Measurements from ENCODE around the gene CEBPB.
A peak's percentile ranks its signal among the peaks of the same experiment; 100 is the strongest.
"Not testable (repeated sequence)": the region's sequence is repeated elsewhere in the genome, so short reads cannot be mapped to it uniquely, and the experiment has no call there.

CEBPB gene

GRCh38 chr20:50153500-50154377, 36.9 kb upstream of the CEBPB start, which contains the start of gene PEDS1:
PEDS1 (minus strand) TSS chr20:50153723; CDS start chr20:50153637, 86 bp downstream.
- H3K27ac ChIP-seq: peak within 1 kb of the TSS; percentile 80
- TF ChIP-seq CTCF (conservative IDR thresholded peaks at IDR 0.05) (no peak), ZFX (IDR thresholded peaks at IDR 0.05) (peak; percentile 84; the same call in 1 of the 2 replicates)

GRCh38 chr20:50161494-50161893, 29.1 kb upstream of the CEBPB start:
- H3K27ac ChIP-seq: not testable (repeated sequence)

DNA sequence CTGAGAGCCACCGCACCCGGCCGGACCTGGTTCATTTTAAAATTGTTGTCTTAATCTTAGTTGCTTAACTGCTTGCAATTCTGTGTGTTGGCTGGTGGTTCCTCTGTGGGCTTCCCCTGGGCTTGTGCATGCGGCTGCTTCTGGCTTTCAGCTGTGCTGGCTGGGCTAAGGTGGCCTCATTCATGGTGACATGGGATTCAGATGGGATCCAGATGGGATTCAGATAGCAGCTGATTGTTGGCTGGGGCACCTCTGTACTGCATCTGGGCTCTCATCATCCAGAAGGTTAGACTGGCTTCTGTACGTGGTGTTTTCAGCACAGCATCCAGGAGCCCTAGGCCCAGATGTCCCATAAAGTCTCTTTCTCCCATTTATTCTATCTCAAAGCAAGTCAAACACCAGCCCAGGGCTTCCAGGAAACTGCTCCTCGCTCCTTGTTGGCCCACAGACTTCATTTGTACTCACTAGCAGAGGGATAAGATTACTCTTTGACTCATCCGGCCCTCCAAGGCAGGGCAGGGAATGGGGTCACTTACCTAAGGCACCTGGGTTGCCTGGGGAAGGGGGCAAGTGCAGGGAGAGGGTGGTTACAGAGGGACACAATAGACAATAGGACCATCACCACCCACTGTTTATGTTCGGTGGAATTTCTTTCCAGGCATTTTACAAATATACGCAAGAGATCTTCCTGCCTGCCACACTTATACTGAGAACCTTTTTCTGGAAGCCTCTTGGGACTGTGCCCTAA, 26.9 kb upstream of the CEBPB start:
- no peak for TF ChIP-seq CTCF (conservative IDR thresholded peaks at IDR 0.05)
- no peak for TF ChIP-seq ZFX (IDR thresholded peaks at IDR 0.05)
- no peak overlapping the region for H3K27ac ChIP-seq

- TF ChIP-seq CTCF (conservative IDR thresholded peaks at IDR 0.05): no peak
- no peak for TF ChIP-seq ZFX (IDR thresholded peaks at IDR 0.05)
- peak overlapping the region; percentile 68 for H3K27ac ChIP-seq
These were observed 24.7 kb upstream of the CEBPB start for GRCh38 chr20:50165684-50166554.

DNA sequence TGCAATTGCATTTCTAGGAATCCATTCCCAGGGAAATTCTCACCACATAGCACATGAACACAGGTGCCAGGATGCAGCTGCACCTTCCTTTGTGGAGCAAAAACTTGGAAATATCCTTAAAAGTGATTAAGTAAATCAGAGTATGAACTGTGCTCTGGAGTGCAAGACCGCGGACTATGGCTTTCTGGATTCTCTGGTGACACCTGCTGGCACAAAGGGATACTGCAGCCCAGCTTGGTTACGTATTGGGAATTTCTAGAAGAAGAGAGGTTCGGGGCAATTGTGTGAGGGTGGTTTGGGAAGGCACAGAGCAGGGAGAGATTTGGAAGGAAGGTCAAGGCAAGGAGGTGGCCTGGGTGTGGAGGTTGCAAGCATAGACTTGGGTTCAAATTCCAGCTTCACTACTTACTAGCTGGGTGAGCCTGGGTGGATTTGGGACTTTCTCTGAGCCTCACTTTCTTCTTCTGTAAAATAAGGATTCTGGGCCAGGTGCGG, 21.3 kb upstream of the CEBPB start:
- no peak overlapping the region for H3K27ac ChIP-seq
- no peak for TF ChIP-seq ZFX (IDR thresholded peaks at IDR 0.05)
- peak; percentile 98 for TF ChIP-seq CTCF (conservative IDR thresholded peaks at IDR 0.05)

DNA sequence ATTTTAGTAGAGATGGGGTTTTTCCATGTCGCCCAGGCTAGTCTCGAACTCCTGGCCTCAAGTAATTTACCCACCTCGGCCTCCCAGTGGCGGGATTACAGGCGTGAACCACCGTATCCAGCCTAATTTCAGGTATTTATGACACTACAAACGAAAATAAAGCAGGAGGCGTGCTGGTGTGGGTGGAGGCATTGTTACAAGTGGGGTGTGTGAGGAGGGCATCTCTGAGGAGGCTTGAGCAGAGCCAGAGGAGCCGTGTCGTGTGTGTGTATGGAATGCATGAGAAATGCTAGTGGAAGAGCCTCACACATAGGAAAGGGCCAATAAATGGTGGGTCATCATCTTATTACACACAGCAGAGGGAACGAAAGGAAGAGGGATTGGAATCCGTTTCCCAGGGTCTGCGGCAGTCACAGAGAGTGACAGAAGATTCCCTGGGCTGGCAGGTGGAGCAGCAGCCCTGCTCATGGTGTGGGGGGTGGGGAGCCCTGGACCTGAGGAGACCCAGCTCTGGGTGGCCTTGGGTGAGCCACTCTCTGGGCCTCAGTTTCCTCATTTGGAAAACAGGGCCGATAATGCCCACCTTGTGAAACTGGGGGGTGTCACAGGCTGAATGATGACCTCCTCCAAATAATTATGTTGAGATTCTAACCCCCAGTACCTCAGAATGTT, 19.9 kb upstream of the CEBPB start:
- no peak overlapping the region for H3K27ac ChIP-seq

More for the DNA sequence above, 19.9 kb upstream of the CEBPB start:
- TF ChIP-seq ZFX (IDR thresholded peaks at IDR 0.05): no peak
- no peak for TF ChIP-seq CTCF (conservative IDR thresholded peaks at IDR 0.05)
